NCI-H1694 (cell line): Measurements from ENCODE around the gene WDFY3.
"Not testable (repeated sequence)": the region's sequence is repeated elsewhere in the genome, so short reads cannot be mapped to it uniquely, and the experiment has no call there.

Source experiments
- DNase-seq: peaks from one replicate; lab custom pipeline; 2025; lab: John Stamatoyannopoulos, UW

WDFY3 gene

GRCh38 chr4:84673475-84674240 lies 292.8 kb downstream of the WDFY3 start:
- no peak for DNase-seq

DNA sequence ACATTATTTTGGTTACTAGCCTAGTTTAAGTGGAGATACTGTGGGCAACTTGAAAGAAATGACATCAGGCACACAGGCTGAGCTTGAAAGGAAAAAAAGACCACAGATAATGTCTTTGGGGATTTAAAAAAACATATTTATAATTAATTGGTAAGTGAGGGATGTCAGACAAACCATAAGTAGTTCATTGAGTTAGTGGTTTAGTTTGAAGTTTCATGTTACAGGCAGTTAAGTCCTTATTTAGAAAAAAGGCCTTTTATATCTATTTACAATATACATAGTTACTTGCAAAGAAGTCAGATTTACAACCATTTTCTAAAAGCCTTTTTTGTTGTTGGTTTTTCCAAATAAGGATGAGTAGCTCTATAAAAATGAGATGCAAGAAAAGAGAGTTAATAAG lies 294.3 kb downstream of the WDFY3 start:
- no peak for DNase-seq

DNA sequence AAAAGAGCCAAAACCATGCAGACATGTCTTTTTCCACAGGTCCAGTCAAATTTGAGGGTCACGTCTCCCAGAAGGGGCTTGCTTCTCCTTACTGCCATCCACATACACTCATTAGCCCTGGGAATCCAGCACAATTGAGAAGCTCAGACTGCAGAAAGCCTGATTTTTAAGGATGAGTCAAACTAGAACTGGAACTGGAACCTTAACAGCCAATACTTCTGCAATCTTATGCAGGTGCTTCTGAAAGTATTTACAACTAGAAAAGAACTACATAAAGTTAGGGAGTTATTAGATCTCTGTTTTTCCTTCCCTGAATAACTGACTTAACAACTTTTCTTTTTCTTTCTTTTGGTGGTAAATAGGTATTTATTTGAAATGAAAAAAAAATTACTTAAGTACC lies 297.3 kb downstream of the WDFY3 start:
- DNase-seq = no peak

- DNase-seq = no peak
Observed at GRCh38 chr4:84666439-84666838, 300.1 kb downstream of the WDFY3 start.

- not testable (repeated sequence) for DNase-seq
Observed at GRCh38 chr4:84664767-84665166, 301.7 kb downstream of the WDFY3 start.

- no peak for DNase-seq
Observed at GRCh38 chr4:84661191-84661939, 305.1 kb downstream of the WDFY3 start.

DNA sequence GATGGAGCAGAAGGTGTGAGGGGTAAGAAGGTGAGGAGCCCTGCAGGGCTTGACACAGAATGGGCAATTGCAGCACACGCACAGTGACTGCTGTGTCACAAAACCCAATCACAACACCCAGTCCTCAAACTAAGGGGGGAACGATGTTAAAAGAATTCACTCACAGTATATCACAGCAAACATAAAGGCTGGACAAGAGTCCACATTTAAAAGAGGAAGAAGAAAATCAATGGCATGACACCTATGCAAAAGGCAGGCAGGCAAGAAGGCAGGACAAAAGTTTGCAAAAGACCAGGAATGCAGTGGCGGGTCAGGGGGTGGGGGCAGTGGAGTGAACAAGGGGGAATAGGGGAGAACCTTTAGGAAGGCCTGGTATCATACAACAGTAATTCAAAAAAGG lies 305.9 kb downstream of the WDFY3 start:
- no peak for DNase-seq

DNA sequence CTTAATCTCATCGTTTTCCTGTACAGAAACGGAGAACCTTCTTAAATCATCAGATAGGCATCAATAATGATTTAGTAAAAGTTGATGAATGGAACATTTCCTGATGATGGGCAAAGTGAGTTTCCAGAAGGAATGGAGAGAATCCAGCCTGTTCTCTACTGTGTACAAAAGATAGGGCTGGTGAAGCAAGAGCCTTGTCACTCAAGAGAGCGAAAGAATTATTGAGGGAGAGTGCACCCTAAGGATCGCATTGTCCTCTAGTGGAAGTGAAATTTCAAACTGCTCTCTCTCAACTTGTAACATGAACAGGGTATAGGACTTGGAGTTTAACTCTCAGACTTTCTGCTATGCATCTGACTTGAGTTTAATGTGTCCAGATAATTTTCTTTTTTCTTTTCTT lies 314.0 kb downstream of the WDFY3 start:
- DNase-seq = no peak

DNA sequence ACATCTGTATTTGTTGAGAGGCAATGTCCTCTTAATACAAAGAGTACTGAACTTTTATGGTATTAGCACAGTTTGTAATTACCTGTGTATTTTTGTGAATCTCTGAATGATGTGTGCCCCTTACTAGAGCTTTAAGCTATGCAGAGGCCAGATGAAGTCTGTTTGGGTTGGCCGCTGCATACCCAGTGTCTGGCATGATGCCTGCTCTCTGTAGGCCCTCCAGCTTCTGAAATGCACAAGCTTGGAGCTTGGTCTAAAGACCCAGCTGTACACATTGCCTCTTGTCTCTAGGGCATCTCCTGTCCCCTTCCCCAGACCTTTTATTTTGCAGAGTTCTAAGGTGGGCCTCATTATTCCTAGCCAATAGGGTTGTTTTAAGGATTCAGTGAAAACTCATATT lies 315.0 kb downstream of the WDFY3 start:
- no peak for DNase-seq

- DNase-seq = no peak
Observed at GRCh38 chr4:84648863-84649647, 317.4 kb downstream of the WDFY3 start.

- DNase-seq = no peak
Observed at GRCh38 chr4:84648178-84648577, 318.3 kb downstream of the WDFY3 start.

DNA sequence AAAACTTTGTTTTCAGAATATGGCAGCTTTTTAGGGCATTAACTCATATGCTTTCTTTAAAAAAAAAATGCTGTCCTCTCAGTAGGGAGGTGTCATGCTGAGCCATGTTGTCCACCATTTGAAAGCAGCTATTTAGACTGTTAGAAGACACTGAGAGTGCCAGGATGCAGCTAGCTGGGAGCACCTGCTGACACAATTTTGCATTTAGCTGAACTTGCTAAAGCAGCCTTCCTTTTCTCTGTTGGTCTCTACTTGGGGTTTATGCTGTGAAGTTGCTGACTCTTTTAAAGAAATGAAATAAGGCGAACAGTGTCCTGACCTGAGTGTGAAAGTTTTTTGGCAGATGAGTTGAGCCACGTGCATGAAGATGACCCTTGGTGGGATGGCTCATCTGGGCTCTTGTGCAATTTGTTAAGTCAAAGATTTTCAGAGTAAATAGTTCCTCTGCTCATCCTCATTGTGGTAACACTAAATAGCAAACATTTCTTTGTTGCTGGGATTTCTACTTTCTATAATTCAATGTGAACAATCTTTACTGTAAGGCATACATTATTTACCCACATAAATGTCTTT lies 319.1 kb downstream of the WDFY3 start:
- DNase-seq = no peak

DNA sequence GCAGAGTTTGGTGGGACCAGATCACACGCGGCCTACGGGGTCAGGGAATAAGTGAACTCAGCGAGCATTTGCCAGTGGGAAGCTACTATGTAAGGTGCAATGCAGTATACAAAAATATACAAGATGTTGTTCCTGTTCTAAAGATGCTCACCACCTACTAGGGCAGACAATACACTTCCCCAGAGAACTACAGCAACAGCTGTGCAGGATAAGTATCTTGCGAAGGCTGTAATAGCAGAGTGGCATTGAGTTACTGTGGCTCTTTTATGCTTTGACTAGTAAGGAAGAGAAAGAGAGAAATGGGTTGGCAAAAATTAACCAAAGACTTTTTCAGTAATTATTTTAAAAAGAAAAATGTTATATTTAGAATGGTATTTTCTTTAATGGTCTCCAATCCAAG lies 322.4 kb downstream of the WDFY3 start:
- DNase-seq = no peak

- DNase-seq = no peak
Observed at GRCh38 chr4:84639145-84639544, 327.3 kb downstream of the WDFY3 start.

DNA sequence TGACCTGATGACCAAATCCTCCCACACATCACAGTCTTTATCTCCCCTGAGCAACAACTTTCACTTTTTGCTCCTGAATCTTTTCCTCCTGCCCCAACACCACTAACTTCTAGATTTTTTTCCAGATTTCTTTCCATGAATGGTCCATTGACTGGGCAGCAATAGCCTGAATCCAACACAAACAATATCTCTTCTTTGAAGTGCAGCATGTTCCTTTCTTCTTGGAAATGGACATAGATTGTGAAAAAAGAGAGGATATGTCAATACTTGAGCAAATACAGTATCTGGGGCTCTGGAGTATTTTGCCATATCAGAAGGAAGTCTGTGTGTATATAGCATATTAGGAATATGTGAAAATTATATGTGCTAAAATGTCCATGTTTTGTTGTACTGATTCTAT lies 328.4 kb downstream of the WDFY3 start:
- DNase-seq = no peak

DNA sequence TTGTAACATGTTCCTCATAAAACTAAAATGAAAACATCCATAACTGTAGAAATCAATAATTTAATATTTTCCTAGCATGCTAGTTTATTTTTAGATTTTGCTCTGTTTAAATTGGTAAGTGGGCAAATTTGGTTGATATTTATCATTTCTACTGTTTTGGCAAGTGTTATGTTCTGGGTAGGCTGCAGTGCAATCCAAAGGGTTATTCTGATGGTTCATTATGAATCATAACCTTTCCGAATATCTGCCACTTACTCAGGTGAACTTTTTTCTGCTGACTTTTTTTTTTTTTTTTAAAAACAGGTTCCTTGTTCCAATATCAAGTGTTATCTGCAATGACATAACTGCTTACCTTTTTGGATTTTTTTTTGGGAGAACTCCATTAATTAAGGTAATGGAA lies 331.5 kb downstream of the WDFY3 start:
- no peak for DNase-seq

GRCh38 chr4:84632092-84632491 lies 334.4 kb downstream of the WDFY3 start:
- DNase-seq = no peak

DNA sequence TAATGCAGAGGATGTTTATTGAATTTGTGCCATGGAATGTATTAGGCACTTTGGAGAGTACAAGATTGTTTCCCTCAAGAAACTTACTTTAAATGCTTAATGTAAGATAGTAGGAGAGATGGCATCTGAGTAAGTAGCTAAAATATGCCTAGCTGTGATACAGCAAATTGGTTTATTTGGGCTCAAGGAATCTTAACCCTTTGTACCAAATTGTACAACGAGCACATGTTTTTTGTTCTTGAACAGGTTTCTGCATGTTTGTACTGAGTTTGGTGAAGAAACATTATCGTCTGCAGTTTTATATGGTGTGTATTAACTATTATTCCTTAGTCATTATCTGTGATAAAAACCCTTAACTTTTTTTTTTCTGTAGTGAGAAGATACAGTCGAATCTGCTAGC lies 334.9 kb downstream of the WDFY3 start:
- no peak for DNase-seq

GRCh38 chr4:84626673-84627072 lies 339.8 kb downstream of the WDFY3 start:
- DNase-seq = no peak

DNA sequence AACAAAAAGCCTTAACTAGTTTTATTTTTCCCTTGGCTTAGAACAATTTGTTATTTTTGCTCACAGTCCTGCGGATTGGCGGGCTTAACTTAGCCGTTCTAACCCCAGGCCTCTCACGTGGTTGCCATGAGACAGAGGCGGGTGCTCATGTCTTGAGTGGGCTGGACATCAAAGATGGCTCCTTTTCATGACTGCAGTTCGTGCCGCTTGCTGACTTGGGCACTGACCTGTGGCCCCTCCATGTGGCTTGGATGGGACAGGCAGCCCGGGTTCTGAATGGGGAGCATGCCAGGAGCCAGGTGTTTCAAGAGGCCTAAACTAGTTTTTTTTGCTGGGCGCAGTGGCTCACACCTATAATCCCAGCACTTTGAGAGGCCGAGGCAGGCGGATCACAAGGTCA lies 342.8 kb downstream of the WDFY3 start:
- no peak for DNase-seq

DNA sequence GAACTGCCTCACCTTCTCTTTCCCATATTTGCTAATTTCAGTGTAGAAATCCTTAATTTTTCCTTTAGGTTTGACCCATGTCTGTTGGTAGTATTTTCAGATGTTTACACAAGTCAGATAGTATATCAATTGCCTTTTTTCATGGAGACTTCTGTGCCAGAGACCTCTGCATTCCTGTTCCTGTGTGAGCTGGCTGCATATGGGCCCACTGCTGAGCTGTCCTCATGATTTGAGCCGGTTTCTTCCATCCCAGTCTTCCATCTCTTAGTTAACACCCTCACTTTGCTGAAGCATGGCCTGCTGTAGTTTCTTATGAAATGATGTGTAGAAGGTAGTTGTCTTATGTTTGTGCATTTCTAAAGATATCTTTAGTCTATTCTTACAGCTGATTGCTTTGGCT lies 343.5 kb downstream of the WDFY3 start:
- no peak for DNase-seq
